ENCODE results near the gene C6orf62. TPM values are rescaled to one million over a fixed set of nuclear protein-coding genes. Genes with fewer than 3 reads are reported as not detected.

The C6orf62 gene
- total RNA-seq, 1 donor from 2014 or later = 79.7 TPM

- no peak for TF ChIP-seq CTCF (IDR thresholded peaks at IDR 0.05)
- Mint-ChIP-seq H3K27me3 (ENCODE audit: unreplicated experiment) (no peaks in the 10 kb centered on the region), H3K9me3 (ENCODE audit: unreplicated experiment) (no peaks in the 10 kb centered on the region), H3K4me3 (ENCODE audit: unreplicated experiment) (no peak overlapping the region), H3K27ac (ENCODE audit: unreplicated experiment) (no peak overlapping the region), H3K4me1 (ENCODE audit: unreplicated experiment) (peaks cover 11% of the 10 kb centered on the region), H3K36me3 (ENCODE audit: unreplicated experiment) (peaks cover 2% of the 10 kb centered on the region)
- no peak for DNase-seq (ENCODE audit: extremely low spot score, unreplicated experiment)
These were observed 24.8 kb downstream of the C6orf62 start for GRCh38 chr6:24694198-24694597.

- no peaks in the 10 kb centered on the region for H3K36me3 Mint-ChIP-seq (ENCODE audit: unreplicated experiment)
- H3K4me1 Mint-ChIP-seq (ENCODE audit: unreplicated experiment) = peaks cover 11% of the 10 kb centered on the region
These were observed 25.9 kb downstream of the C6orf62 start for GRCh38 chr6:24692848-24693592.

GRCh38 chr6:24692415-24692814 lies 26.5 kb downstream of the C6orf62 start:
- Mint-ChIP-seq H3K27me3 (ENCODE audit: unreplicated experiment) (no peaks in the 10 kb centered on the region), H3K9me3 (ENCODE audit: unreplicated experiment) (no peaks in the 10 kb centered on the region), H3K4me3 (ENCODE audit: unreplicated experiment) (no peak overlapping the region), H3K4me1 (ENCODE audit: unreplicated experiment) (peaks cover 11% of the 10 kb centered on the region), H3K27ac (ENCODE audit: unreplicated experiment) (no peak overlapping the region), H3K36me3 (ENCODE audit: unreplicated experiment) (peaks cover under 1% of the 10 kb centered on the region)
- no peak for TF ChIP-seq CTCF (IDR thresholded peaks at IDR 0.05)
- no peak for DNase-seq (ENCODE audit: extremely low spot score, unreplicated experiment)

More at GRCh38 chr6:24692848-24693592, 25.9 kb downstream of the C6orf62 start:
- H3K9me3 Mint-ChIP-seq (ENCODE audit: unreplicated experiment) = no peaks in the 10 kb centered on the region
- no peak overlapping the region for H3K27ac Mint-ChIP-seq (ENCODE audit: unreplicated experiment)
- no peak for TF ChIP-seq CTCF (IDR thresholded peaks at IDR 0.05)
- H3K4me3 Mint-ChIP-seq (ENCODE audit: unreplicated experiment) = no peak overlapping the region
- DNase-seq (ENCODE audit: extremely low spot score, unreplicated experiment) = no peak
- H3K27me3 Mint-ChIP-seq (ENCODE audit: unreplicated experiment) = no peaks in the 10 kb centered on the region

- Mint-ChIP-seq H3K27ac (ENCODE audit: unreplicated experiment) (no peak overlapping the region), H3K4me1 (ENCODE audit: unreplicated experiment) (peaks cover 11% of the 10 kb centered on the region), H3K27me3 (ENCODE audit: unreplicated experiment) (no peaks in the 10 kb centered on the region), H3K36me3 (ENCODE audit: unreplicated experiment) (peaks cover 3% of the 10 kb centered on the region), H3K4me3 (ENCODE audit: unreplicated experiment) (no peak overlapping the region), H3K9me3 (ENCODE audit: unreplicated experiment) (no peaks in the 10 kb centered on the region)
- no peak for DNase-seq (ENCODE audit: extremely low spot score, unreplicated experiment)
- no peak for TF ChIP-seq CTCF (IDR thresholded peaks at IDR 0.05)
These were observed 27.0 kb downstream of the C6orf62 start for GRCh38 chr6:24692003-24692402.

GRCh38 chr6:24691550-24691949 lies 27.4 kb downstream of the C6orf62 start:
- DNase-seq (ENCODE audit: extremely low spot score, unreplicated experiment) = no peak
- peaks cover 3% of the 10 kb centered on the region for H3K36me3 Mint-ChIP-seq (ENCODE audit: unreplicated experiment)
- H3K9me3 Mint-ChIP-seq (ENCODE audit: unreplicated experiment) = no peaks in the 10 kb centered on the region
- H3K27me3 Mint-ChIP-seq (ENCODE audit: unreplicated experiment) = no peaks in the 10 kb centered on the region
- TF ChIP-seq CTCF (IDR thresholded peaks at IDR 0.05) = no peak
- H3K4me1 Mint-ChIP-seq (ENCODE audit: unreplicated experiment) = peaks cover 11% of the 10 kb centered on the region
- H3K27ac Mint-ChIP-seq (ENCODE audit: unreplicated experiment) = no peak overlapping the region
- H3K4me3 Mint-ChIP-seq (ENCODE audit: unreplicated experiment) = no peak overlapping the region
